Endometrium (tissue), 2 donors: ENCODE results near the gene M6PR.
"Not testable (repeated sequence)": the region's sequence is repeated elsewhere in the genome, so short reads cannot be mapped to it uniquely, and the experiment has no call there.

Experiments used
- FAIRE-seq: peaks from 2 replicates; lab custom pipeline; 2012; peaks lifted over from hg19 to GRCh38; lab: Jason Lieb, UNC
- donor health status: control.
- donor health status: control.

Gene M6PR

DNA sequence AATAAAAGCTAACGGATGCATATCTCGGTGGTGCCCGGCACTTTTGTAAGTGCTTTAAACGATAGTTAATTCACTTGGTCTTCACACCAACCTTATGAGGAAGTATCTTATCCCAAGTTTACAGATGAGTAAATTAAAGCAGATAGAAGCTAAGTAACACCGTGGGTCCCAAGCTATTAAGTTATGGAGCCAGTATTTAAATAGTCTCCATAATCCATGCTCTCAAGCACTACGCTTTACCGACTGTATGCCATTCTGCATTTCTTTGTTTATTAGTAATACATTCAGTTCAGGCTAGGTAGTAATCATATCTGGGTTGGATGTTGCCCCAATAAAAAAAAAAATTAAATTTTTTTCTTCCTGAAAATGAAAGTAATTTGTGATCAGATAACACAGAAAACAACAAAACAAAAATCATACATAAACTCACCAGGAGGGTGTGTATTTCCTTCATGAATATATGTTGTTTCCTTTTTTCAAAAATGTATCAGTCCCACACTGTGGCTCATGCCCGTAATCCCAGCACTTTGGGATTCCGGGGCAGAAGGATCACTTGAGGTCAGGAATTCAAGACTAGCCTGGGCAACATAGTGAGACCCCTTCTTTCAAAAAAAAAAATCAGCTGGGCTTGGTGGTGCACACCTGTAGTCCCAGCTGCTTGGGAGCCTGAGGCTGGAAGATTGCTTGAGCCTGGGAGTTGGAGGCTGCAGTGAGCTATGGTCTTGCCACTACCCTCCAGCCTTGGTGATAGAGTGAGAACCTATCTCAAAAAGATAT lies 1.4 kb upstream of the M6PR start:
- no peak for FAIRE-seq

DNA sequence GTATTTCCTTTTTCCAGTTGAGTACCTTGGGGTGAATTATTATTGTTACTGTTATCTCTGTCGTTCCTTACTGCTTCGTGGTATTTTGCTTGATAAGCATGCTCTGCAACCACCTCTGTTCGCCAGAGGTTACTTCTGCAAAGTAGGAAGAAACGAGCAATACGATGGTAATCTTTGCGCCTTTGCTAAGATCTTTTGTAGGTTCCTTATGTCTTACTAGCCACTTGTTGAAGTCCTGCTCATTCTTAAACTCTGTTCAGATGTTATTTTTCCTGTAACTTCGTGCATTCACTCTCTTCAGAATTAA lies 729 bp upstream of the M6PR start:
- FAIRE-seq: no peak

DNA sequence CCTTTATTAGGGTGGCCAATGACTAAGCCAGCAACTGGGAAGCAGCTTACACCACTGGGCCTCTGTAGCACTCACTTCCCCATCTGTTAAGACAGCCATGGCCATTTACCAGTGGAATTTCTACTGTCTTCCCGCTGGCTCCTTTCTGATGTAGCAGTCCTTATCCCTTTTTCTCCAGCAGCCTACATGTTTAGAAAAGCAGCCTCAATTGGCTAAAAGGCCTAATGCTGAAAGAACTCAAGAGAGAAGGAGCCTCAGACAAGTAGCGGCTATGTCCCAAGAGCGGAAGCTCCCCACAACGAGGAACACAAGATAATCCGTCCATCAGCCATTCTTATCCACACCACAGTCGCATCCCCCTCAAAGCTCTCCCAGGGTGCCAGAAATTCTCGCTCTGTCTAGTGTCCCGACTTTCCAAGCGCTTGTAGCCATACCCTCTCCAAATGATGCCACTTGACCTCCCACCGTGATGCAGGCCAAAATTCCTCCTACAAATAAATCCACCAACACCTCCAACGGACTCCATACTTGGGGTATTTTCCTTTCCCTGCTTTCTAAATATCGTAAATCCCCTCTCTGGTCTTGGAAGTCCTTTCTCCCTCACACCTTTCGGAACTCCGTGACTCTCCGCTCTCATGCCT lies 624 bp downstream of the M6PR start:
- no peak for FAIRE-seq

DNA sequence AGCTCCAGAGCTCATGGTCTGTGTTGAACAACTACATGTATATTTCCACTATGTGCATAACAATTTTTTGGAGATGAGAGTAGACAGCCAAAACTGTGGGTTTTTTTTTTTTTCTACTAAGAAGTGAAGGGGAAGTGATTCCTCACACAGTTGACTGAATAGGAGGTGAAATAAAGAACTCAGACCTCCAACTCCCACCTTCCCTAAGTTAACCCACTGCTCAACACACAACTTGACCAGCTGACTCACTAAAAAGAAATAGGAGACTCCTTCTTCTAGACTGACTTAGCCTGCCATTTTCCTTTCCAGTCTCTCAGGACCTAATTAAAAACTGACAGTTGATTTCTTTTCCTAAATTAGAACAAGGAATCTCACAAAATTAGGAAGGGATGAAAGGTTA lies 1.7 kb downstream of the M6PR start:
- no peak for FAIRE-seq

DNA sequence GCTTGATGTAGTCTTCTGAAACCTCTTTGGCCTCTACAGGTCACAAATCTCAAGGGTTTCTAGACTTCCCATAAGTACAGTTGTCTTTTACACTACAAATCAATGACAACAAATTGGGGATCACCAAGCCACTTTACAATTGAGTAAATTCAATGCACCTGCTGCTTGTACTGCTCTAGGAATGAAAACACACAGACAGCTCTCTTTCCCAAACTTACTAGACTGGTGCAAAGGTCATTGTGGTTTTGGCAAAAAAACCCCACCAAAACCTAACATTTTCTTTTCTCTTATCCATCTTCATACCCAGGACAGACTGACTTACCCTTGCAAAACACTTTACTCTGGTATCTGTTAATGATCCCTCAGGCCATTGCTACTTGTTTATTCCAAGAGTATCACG lies 2.7 kb downstream of the M6PR start:
- FAIRE-seq: no peak

GRCh38 chr12:8943565-8944186 lies 5.8 kb downstream of the M6PR start:
- FAIRE-seq: no peak

DNA sequence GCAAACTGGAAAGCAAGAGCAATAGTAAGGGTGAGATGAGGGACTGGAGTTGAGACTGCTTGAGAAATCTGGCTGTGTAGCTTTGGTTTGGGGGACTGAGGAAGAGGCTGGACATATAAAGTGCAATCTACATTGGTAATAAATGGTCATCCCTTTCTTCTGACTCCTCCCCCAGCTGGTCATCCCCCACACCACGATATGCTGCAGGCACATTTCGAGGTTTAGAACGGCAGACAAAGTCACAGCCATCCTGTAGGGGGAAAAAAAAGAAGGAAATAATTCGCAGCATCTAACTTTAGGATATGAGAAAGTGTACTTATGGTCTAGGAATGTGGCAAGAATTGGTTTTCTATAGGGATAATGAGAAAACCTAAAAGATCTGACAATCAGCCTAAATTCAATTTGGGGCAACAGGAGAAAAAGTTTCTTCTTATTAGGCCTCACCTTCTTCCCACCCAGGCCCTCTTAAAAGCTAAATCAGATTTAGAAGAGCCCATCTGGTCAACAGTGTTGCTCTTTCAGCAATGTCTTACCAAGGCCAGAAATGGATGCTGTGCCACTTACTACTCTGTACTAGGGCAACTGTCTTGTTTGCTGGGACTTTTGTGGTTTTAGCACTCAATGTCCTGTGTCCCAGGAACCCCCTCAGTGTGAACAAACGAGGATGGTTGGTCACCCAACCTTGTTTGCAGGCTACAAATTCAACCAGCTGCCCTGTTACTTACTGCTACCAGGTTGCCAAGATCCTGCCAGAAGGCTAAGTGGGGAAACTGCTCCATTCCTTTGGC lies 7.6 kb downstream of the M6PR start:
- no peak for FAIRE-seq

DNA sequence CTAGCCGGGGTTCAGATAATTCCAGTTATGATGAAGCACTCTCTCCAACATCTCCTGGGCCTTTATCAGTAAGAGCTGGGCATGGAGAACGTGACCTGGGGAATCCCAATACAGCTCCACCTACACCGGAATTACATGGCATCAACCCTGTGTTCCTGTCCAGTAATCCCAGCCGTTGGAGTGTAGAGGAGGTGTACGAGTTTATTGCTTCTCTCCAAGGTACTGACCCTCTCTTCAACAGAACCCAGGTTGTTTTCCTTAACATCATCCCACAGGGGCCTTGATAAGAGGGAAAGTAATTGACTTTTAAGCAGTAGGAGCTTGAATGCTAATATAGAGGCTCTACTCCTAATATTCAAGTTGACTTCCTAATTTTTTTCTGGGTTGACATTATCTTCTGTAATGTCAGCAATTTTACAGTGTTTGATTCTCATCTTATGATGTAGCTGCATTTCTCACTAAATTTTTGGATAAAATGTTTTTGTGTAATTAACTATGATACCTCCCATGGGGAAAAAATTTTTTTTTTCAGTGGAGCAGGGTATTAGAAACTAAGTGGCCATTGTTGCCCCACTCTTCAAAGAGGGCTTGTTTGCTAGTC lies 11.5 kb downstream of the M6PR start:
- FAIRE-seq: not testable (repeated sequence)

- no peak for FAIRE-seq
Observed at GRCh38 chr12:8936735-8937134, 12.7 kb downstream of the M6PR start.

DNA sequence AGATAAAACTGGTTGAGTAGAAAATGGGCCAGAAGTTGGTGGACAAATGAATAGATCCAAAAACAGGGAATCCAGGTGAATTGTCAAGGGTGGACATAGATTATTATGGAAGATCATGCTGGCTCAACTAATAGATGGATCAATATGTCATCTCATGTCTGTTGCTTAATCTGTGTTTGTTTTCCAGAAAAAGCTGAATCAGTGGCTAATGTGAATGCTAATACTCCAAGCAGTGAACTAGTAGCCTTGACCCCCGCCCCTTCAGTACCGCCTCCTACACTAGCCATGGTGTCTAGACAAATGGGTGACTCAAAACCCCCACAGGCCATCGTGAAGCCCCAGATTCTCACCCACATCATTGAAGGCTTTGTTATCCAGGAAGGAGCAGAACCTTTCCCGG lies 15.4 kb downstream of the M6PR start:
- not testable (repeated sequence) for FAIRE-seq

DNA sequence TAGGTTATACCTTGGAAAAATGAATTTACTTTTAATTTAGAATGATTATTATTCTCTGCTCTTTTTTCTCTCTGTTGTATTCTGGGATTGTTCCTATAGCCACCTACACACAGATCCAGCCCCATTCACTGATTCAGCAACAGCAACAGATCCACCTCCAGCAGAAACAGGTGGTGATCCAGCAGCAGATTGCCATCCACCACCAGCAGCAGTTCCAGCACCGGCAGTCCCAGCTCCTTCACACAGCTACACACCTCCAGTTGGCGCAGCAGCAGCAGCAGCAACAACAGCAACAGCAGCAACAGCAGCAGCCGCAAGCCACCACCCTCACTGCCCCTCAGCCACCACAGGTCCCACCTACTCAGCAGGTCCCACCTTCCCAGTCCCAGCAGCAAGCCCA lies 17.0 kb downstream of the M6PR start:
- FAIRE-seq: not testable (repeated sequence)

- not testable (repeated sequence) for FAIRE-seq
Observed at GRCh38 chr12:8930655-8931323, 18.7 kb downstream of the M6PR start.

DNA sequence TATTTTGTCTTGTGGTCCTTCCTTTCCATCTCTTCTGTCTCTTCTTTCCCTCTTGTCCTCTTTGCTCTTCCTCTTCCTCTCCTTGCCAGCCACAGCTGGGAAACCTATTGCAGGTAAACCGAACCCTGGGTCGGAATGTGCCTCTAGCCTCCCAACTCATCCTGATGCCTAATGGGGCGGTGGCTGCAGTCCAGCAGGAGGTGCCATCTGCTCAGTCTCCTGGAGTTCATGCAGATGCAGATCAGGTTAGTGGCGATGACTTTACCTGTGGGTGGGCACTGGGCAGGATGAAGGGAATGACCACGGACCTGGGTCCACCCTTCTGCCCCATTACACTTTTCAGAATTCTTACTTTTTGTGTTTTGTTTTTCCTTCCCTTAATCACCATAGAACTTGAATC lies 26.9 kb downstream of the M6PR start:
- no peak for FAIRE-seq

- not testable (repeated sequence) for FAIRE-seq
Observed at GRCh38 chr12:8919643-8920042, 29.8 kb downstream of the M6PR start.

- no peak for FAIRE-seq
Observed at GRCh38 chr12:8917751-8918150, 31.7 kb downstream of the M6PR start.

DNA sequence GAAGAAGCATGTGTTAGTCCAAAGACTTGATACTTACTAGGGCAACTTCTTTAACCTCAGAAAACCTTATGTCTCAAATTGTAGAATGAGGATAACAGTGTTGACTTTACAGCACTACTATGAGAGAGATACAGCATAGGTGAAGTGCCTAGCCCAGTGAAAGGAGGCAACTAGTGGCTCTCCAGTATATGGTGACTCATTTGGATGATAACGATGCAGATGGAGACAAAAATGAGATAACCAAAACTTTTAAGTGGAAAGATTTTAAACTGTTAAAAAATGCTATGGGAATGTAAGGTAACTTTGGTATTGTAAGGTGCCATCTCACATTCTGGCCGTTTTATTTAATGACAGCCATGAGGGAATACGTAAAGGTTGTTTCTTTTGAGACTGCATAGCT lies 32.4 kb downstream of the M6PR start:
- FAIRE-seq: no peak

GRCh38 chr12:8916154-8916553 lies 33.3 kb downstream of the M6PR start:
- FAIRE-seq: no peak

- FAIRE-seq: no peak
Observed at GRCh38 chr12:8914716-8915526, 34.5 kb downstream of the M6PR start.

- FAIRE-seq: not testable (repeated sequence)
Observed at GRCh38 chr12:8914033-8914715, 35.3 kb downstream of the M6PR start, which contains the start of gene PHC1. TSS of gene PHC1 (plus strand) at chr12:8914509. CDS start at chr12:8917678, 3,169 bp downstream.

DNA sequence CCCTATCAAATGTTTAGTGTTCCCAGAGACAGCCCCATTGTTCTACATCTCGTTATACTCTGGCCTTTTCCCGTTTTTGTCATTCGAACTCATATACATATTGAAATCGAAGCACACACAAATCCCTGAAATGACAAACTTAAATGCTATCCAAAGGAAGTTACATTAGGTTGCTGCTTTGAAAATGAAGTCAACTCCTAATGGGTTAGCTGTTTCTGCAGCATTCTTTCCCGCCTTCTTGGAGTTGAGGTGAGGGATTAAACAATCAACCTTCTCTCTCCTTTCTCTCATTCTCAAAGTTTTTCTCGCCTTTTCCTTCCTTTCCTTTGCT lies 35.8 kb downstream of the M6PR start:
- FAIRE-seq: no peak
